HG03095 (cell line): ENCODE data around the gene PLEKHA6.
"Not testable (repeated sequence)": the region's sequence is repeated elsewhere in the genome, so short reads cannot be mapped to it uniquely, and the experiment has no call there.

Source experiments
- ATAC-seq: cut with Tn5 transposase; IDR thresholded peaks from one replicate; pipeline ENCODE4 v1.9.1; 2021; ENCODE audit warnings: moderate library complexity; ENCODE audit not compliant: unreplicated experiment

The PLEKHA6 gene

DNA sequence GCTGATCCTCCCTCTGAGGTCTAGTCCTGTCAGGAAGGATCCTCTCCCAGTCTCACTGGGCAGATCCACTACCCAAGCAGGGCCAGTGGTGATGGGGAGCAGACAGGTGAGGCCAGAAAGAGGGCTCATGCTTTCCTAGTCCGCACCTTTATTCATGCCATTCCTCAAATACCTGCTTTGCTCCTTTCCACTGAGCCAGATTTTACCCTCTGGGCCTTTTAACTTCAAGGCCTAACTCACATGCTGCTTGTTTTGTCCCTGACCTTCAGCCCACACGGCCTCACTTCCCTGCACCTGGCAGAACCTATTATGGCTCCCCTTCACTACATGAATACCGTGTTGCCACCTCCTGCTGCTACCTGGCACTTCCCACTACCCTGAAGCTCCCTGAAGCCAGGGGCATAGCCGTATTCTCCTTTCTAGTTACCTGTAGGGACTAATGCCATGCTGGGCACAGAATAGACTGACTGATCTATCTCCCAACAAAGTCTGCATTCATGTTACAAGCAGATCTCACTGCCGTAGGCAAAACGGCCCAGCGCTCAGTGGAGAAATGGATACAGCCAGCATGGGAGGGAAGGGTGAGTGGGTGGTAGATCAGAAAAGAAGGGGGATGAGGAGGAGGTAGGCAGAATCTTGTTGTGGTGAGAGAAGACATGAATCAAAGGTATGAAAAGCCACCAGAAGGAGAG, 109.8 kb downstream of the PLEKHA6 start:
- ATAC-seq = no peak

DNA sequence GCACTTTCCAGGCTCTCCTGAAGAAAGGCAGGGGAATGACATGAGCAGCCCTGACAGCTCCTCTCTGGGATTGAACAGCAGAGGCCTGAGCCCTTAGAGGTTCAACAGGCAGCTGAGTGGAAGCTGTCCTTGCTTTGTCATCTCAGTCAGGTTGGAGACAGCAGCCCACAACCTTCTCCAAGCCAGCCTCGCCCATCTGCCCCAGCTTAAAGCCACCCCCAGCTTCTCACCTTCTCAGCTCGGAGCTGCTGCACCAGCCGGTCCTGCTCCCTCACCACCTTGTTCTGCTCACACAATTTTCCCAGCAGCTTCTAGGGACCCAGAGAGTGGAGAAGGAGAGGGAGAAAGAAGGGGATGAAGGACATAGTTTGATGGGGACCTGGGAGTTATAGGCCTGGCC, 110.8 kb downstream of the PLEKHA6 start:
- no peak for ATAC-seq

DNA sequence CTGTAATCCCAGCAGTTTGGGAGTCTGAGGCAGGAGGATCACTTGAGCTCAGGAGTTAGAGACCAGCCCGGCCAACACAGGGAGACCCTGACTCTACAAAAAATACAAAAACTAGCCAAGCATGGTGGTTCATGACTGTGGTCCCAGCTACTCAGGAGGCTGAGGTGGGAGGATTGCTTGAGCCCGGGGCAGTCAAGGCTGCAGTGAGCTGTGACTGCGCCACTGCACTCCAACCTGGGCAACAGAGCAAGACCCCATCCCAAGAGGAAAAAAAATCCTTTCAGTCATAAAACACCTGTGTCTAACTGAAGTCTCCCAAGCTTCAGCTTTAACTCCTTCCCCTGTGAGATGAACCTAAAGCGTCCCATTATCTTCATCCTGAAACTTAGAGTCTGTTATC, 112.9 kb downstream of the PLEKHA6 start:
- ATAC-seq = no peak

DNA sequence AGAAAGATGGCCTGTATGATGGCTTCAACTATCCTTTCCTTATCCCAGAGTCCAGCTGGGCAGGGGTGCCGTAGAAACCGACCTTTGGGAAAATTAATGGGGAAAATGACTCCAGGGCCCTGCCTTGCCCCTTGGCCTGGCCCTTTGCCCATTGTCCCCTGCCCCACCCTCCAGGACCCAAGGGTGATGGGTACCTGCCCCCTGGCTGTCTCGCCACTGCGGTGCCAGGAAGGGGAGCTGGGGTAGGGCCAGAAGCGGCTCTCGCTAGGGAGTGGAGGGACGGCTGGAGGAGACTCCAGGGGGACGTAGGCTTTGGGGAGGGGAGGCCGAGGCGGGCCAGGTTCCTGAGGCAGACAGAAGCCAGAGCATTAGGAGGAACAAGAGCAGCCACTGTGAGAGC, 116.8 kb downstream of the PLEKHA6 start:
- ATAC-seq = no peak

DNA sequence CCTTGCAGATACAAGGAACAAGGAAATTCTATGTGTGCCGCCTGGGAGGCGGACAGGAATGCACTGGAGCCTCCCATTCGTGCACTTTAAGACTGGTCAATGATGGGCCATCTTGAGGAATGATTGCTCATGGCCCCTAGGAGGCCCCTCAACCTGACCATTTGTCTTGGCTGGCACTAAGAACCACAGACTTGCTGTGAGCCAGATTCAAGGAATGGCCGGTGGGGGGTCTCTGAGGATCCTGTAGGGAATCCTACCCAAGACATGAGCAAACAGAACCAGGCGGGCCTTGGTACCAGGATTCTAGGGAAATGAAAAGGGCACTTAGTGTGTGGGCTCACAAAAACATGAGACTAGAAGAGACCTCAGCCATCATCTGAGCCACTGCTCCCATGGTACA, 117.8 kb downstream of the PLEKHA6 start:
- no peak for ATAC-seq

DNA sequence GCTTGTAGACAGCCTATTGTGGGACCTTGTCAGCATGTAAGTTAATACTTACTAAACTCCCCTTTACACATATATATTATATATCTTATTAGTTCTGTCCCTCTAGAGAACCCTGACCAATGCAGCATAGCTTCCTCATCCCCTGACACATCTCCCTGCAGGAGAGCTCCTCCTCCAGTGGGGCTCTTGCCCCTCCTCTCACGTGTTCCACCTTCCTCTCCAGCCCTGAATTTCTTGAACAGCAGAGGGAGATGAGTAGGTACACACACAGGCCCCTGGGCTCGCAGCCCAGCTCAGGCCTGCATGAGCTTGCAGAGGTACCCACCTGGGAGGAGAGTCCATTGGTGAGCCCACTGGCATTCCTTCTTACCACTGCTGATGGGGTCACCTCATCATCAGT, 118.7 kb downstream of the PLEKHA6 start:
- ATAC-seq = no peak

DNA sequence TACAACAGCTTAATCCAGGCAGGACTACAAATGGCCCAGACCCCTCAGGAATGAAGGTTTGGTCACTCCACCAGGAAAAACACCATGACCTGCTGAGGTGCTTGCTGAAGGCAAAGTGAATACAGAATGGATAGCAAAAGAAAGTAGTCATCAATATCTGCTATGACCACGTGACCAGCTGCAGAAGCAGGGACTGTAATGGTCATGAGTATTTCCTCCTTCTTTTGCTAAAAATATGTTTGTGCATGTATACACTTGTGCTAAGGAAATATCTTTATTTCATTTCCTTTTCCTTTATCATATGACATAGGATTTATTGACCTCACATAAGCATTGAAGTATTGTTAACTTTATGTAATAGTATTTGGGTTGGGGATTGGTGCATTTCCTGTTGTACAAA, 119.5 kb downstream of the PLEKHA6 start:
- no peak for ATAC-seq

DNA sequence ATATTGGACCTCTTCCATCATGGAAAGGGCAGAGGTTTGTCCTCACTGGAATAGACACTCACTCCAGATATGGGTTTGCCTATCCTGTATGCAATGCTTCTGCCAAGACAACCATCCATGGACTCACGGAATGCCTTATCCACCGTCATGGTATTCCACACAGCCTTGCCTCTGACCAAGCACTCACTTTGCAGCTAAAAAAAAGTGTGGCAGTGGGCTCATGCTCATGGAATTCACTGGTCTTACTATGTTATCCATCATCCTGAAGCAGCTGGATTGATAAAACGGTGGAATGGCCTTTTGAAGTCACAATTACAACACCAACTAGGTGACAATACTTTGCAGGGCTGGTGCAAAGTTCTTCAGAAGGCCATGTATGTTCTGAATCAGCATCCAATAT, 120.3 kb downstream of the PLEKHA6 start:
- not testable (repeated sequence) for ATAC-seq

DNA sequence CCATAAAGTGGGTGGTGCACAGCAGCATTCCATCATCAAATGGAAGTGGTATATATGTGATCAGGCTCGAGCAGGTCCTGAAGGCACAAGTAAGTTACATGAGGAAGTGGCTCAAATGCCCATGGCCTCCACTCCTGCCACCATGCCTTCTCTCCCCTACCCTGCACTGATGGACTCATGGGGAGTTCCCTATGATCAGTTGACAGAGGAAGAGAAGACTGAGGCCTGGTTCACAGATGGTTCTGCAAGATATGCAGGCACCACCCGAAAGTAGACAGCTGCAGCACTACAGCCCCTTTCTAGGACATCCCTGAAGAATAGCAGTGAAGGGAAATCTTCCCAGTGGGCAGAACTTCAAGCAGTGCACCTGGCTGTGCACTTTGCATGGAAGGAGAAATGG, 121.2 kb downstream of the PLEKHA6 start:
- ATAC-seq = not testable (repeated sequence)

DNA sequence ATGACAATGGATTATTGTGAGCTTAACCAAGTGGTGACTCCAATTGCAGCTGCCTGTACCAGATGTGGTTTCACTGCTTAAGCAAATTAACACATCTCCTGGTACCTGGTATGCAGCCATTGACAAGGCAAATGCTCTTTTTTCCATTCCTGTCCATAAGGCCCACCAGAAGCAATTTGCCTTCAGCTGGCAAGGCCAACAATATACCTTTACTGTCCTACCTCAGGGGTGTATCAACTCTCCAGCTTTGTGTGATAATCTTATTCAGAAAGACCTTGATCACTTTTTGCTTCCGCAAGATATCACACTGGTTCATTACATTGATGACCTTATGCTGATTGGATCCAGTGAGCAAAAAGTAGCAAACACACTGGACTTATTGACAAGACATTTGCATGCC, 122.2 kb downstream of the PLEKHA6 start:
- ATAC-seq = not testable (repeated sequence)

DNA sequence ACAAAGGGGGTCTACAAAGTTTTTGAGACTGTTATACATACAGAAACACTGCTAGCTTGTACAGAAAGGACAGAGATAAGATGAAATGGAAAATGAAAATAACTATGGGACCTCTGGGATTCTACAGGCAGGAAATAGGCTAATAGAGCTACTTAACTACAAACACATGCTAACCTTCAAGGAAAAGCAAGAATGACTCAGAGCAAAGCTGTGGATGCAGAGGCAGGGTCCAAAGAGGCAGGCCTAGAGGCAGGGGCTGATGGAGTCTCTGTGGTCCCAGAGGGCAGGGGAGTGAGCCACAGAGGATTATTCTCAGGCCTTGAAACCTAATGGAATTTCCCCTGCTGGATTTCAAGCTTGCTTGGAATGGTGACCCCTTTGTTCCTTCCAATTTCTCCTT, 127.2 kb downstream of the PLEKHA6 start:
- no peak for ATAC-seq

DNA sequence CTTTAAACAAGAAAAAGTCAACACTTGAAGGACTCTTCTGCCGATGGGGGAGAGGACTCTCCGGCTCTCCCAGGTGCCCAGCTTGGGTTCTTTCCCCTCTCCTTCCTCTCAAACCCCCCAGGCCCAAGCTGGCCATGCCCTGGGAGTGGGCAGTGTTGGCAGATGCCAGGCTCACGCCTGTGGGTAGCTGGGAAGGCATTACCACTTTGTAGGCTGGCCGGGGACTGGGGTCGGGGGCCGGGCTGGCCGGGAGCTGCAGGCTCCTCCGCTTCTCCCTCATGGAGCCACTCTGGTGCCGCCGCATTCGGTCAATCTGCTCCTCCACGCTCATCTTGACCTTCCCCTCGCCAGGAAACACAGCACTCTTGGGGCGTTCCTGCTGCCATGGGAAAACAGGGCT, 129.5 kb downstream of the PLEKHA6 start:
- no peak for ATAC-seq

DNA sequence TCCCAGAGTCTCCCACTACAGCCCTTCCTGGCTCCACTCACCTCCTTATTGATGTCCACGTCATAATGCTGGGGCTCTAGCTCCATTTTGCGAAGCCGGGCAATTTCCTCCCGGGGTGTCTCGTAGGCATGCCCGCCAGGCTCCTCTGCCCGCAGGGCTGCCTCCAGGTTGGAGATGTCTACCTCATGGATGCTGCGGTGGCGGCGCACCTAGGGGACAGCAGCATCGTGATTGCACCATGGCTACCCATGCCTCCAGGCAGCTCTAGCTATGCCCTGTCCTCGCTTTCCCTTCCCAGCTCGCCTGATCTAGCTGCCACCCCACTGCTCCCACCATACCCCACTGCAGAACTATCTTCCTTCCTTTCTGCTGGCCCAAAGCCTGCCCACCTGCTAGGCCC, 130.8 kb downstream of the PLEKHA6 start:
- no peak for ATAC-seq

DNA sequence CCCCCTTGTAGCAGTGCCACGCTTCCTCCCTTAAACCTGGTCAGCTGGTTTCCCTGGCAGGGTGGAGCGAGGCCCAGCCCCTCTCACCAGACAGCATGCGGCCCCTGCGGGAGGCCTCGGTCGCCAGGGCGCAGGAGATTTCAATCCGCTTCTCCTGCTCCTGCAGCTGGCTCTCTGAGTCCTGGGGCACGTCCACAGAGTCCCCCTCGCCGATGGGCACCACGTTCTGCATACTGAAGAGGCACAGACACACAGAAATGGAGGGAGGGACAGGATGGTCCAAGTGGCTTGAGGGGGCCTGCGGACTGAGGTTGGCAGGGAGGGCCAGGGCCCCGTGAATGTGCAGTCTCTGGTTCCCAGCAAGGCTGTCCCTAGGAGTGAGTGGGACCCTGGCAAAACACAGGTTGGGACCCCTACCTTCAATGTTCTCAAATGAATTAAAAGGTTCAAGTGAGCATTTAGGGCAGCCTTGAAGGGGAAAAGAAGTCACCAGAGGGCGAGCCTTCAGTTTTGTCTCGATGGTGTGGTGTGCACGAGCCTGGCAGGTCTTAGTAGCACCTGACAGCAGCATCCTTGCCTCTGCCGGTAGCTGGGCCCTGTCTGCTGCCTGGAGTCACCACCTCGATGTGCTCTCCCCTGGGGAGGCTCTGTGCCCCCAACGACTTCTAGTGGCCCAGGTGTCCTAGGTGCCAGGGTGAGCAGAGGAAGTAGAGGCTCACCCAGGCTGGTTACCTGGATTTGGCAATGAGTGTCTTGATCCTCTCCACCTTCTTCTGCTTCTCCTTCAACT, 131.5 kb downstream of the PLEKHA6 start:
- no peak for ATAC-seq

DNA sequence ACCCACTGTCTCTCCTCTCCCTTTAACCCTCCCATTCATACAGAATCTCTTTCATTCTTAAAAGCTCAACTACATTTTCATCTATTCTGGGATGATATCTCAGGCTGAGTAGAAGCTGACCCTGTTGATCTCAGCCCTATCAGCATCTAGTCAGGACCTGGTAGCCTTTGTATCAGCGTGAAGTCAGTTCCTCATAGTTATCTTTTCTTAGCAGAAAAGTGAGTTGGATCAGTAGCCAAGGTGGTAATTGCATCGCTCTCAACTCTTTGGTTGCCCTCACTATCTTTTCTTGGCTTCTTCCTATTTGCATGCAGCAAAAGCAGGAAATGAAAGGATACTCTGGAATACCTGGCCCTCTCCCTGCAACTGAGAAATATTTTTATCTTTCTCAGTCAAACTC, 132.4 kb downstream of the PLEKHA6 start:
- no peak for ATAC-seq

DNA sequence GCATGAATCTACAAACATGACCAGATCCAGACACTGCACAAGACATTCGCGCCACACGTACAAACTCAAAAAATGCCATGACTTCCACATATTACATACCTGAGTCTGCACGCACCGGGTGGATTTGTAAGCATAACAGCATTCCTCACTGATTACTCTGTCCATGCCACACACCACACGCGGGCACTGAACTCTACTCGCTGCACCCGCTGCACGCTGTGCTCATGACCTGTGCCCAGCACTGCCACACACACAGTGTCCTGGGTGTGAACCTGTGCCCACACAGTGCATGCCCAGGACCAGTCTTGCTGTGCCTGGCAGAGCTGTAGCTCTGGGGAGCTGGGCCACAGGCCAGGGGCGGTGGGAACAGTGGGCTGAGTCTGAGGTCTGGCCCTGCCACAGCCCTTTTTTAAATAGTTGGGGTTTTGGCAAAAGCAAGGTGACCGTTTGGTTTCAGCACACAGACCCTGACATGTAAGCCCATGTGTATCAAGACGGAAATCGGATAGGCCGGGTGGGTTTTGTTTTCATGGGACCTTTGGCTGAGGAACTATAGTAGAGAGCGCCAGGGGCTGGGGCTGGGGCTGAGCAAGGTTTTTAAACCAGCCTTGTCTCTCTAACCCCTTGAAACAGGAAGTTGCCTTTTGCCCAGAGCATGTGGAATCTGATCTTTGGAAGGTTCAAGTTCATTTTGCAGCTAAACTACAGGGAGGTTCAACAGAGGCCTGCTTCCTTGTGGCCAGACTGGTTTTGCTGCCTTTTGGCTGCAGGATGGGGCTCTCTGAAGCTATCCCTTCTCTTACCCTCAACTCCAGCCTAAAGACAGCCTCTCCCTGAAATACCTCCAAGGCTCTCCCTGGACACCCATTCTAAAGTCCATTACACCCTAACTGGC, 133.6 kb downstream of the PLEKHA6 start:
- ATAC-seq = no peak

DNA sequence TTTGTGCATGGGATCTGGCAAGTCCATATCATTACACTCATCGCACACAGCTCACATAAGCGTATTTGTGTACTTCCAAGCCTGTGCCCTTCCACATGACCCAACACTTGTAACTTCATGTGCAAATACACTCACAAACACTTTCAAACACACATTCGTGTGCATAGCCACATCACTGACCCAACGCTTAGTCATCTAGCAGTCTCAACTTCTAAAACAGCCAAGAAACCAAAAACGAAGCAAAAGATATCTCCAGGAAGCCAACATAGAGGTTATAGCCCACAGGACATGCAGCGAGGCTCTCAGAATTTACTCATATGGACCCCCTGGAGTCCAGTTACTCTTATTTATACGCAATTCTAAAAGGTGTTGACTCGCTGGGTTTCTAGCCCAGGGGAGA, 135.1 kb downstream of the PLEKHA6 start:
- no peak for ATAC-seq

DNA sequence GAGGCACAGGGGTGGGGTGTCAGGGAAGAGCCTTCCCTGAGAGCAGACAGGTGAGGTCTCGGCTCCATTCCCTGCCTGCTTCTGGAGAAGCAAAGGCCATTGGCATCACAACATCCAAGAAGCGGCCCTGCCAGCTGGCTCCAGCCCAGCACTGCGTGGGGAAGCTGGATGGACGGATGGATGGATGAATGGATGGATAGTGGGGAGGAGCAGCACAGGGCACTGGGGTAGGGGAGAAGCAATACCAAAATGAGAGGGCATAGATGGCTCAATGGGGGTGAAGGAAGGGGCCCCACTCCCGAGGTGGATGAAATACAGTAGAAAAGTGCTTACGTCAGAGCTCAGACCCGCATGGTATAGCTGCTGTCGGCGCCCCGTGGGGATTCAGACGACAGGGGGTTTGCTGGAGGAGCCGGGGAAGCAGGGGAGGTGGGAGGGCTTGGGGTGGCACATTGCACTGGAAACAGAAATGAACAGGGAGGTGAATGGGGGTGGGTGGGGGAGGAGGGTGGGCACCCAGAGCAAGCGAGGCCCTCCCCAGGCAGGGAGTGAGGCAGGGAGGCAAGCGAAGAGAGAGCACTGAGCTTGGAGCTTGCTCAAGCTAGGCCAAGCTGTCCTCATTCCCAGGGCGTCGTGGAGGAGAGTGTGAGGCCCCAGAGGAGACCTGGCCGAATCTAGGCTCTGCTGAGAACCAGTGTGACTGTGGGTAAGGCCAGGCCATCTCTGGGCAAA, 136.4 kb downstream of the PLEKHA6 start:
- ATAC-seq = no peak

DNA sequence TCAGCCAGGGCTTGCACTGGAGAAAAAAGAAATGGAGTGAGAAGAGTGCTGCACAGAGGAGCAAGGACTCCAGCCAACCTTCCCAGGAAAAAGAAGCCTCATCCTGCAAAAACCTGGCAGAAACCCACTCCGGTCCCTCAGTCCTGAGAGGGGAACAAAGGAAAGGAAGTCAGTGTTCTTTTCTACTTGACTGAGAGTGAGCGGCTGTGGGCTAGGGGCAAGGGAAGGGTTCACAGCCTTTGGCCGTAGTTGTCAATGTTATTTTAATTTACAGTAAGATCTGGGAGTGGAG, 137.0 kb downstream of the PLEKHA6 start:
- no peak for ATAC-seq

DNA sequence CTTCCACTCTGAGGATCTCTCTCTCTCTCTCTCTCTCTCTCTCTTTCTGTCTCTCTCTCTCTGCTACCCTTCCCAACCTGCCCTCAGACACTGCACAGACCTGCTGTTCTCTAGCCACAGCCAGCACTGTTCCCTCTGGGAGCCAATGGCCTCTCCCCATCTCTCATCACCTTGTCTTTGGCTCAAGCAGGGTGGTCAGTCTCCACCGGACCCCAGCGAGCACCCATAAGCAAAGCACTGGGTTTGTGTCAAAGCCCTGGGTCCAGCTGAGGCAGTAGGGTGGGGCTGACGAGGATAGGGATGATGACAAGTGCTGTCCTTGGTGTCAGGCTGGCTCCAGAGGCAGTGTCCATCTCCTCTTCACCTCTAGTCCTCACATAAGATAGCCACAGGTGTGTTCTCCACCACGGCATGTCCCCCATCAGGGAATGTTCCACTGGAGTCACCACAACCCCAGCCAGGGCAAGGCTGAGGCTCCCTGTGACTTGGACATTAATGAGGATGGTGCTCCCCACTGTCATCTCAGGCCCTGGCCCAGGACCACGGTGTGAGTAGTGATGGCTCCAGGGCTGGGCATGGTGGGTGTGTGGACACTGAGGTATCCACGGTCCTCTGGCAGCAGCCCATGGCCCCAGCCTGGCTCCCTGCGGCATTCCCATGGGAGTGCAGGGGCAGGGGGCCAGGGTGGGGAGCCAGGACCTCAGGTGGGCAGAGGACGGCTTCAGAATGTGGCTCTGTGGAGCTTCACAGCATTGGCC, 137.5 kb downstream of the PLEKHA6 start:
- ATAC-seq = no peak
